GM23338 (cell line): ENCODE results near the gene CHRM4.

Source experiments
- CREB1 ChIP-seq: fragments of 250-450 bp; sonication (Bioruptor Pico); IDR thresholded peaks from 2 replicates; pipeline ENCODE4 v1.5.0; 2020; ENCODE audit warnings: low read depth, mild to moderate bottlenecking, moderate library complexity
- CTCF ChIP-seq, 2 experiments: fragments of 200-600 bp in 1 of 2; sonication (generic) in 1 of 2; conservative IDR thresholded peaks; 2 replicates each; pipeline versions ENCODE4 v1.5.1 to v1.6.1; 2016 to 2017; ENCODE audit warnings: antibody characterized with exemption in 2 of 2, low read depth in 2 of 2, mild to moderate bottlenecking in 2 of 2, moderate library complexity in 1 of 2
- ETS1 ChIP-seq: IDR thresholded peaks from 2 replicates; pipeline ENCODE4 v1.6.1; 2016; ENCODE audit warnings: antibody characterized with exemption
- EZH2 ChIP-seq: fragments of 200-600 bp; sonication (generic); IDR thresholded peaks from one replicate; pipeline ENCODE4 v1.8.0; 2017; ENCODE audit warnings: antibody characterized with exemption, mild to moderate bottlenecking, low read depth; ENCODE audit not compliant: unreplicated experiment
- NANOG ChIP-seq: IDR thresholded peaks from 2 replicates; pipeline ENCODE4 v1.6.1; 2016; ENCODE audit warnings: antibody characterized with exemption, borderline replicate concordance
- REST ChIP-seq: IDR thresholded peaks from one replicate; pipeline ENCODE4 v1.6.1; 2018; ENCODE audit warnings: antibody characterized with exemption; ENCODE audit not compliant: unreplicated experiment
- STAT1 ChIP-seq: IDR thresholded peaks from one replicate; pipeline ENCODE4 v1.6.1; 2016; ENCODE audit warnings: antibody characterized with exemption; ENCODE audit not compliant: unreplicated experiment
- ZNF331 ChIP-seq: fragments of 250-450 bp; sonication (Bioruptor Pico); IDR thresholded peaks from 2 replicates; pipeline ENCODE4 v1.5.0; 2020; ENCODE audit warnings: low read depth, mild to moderate bottlenecking, moderate library complexity

GRCh38 chr11:46408407-46408986 is 16.9 kb upstream of the CHRM4 start:
- TF ChIP-seq CTCF (conservative IDR thresholded peaks at IDR 0.05; ENCODE audit: low read depth in 2 of 2) = no peak
- TF ChIP-seq REST = no peak
- no peak for TF ChIP-seq NANOG
- TF ChIP-seq STAT1 = no peak
- TF ChIP-seq EZH2 = no peak
- TF ChIP-seq ZNF331 = no peak
- no peak for TF ChIP-seq CREB1 (CRISPR knock-in tag)
- TF ChIP-seq ETS1 = no peak
